Endothelial cell of umbilical vein (primary cell): ENCODE results near the gene OXLD1. TPM values are rescaled to one million over a fixed set of nuclear protein-coding genes. Genes with fewer than 3 reads are reported as not detected.

Experiments used
- BruUV-seq: library from RNA; stranded (reverse); fragments of 400-500 nt; replicated peaks from 2 replicates; lab custom pipeline; 2021; lab: Mats Ljungman, UMichigan
- CTCF ChIA-PET: fragments of 300-600, 350-600 bp; sonication (Branson Sonifier 250); formaldehyde crosslinking; loops from one replicate; lab custom pipeline; 2021; ENCODE audit warnings: antibody characterized with exemption, inconsistent platforms; lab: Charles Lee
- POLR2A ChIA-PET: fragments of 300-600, 350-600 bp; sonication (Branson Sonifier 250); formaldehyde crosslinking; loops from one replicate; lab custom pipeline; 2021; ENCODE audit warnings: antibody characterized with exemption, inconsistent platforms; lab: Charles Lee
- DNase-seq: peaks from one replicate; pipeline ENCODE4 v3.0.0-alpha.2; 2011; ENCODE audit warnings: low read depth, low spot score
- FAIRE-seq: peaks from 2 replicates; lab custom pipeline; 2011; peaks lifted over from hg19 to GRCh38; lab: Jason Lieb, UNC
- H2AFZ ChIP-seq: 2 replicates; pipeline ENCODE4 v1.6.0; 2012; ENCODE audit warnings: low read depth, low read length, control low read depth, inconsistent platforms
- H3K27ac ChIP-seq: 2 replicates; pipeline ENCODE4 v1.5.1; 2011; ENCODE audit warnings: low read depth, mild to moderate bottlenecking, control low read depth, low read length, moderate library complexity; ENCODE audit not compliant: insufficient read depth
- H3K27me3 ChIP-seq, 2 experiments: 2 replicates each; pipeline versions ENCODE4 v1.6.0 to v1.6.1; 2011; ENCODE audit warnings: low read length in 2 of 2, mixed read lengths in 1 of 2; ENCODE audit not compliant: control insufficient read depth in 2 of 2, insufficient read depth in 2 of 2
- H3K36me3 ChIP-seq, 2 experiments: 2 replicates in 1 of 2; 3 replicates in 1 of 2; pipeline ENCODE4 v1.5.1; 2011; ENCODE audit warnings: low read length in 2 of 2, mild to moderate bottlenecking in 1 of 2, moderate library complexity in 1 of 2; ENCODE audit not compliant: control insufficient read depth in 2 of 2, insufficient read depth in 2 of 2; ENCODE audit errors: extremely low read depth in 1 of 2
- H3K4me1 ChIP-seq: 3 replicates; pipeline ENCODE4 v1.5.1; 2011; ENCODE audit warnings: mild to moderate bottlenecking, low read length; ENCODE audit not compliant: control insufficient read depth, insufficient read depth; ENCODE audit errors: extremely low read depth
- H3K4me2 ChIP-seq: 2 replicates; pipeline ENCODE4 v1.6.1; 2011; ENCODE audit warnings: low read length, control low read depth, mixed read lengths; ENCODE audit not compliant: insufficient read depth
- H3K4me3 ChIP-seq, 3 experiments: fragments of 200-600 bp in 1 of 3; sonication (generic), shearing (Covaris generic) in 1 of 3; replicated peaks in 1 of 3; 2 replicates each; pipeline ENCODE4 v1.5.1; 2011 to 2016; ENCODE audit warnings: control low read depth in 3 of 3, low read length in 3 of 3, mild to moderate bottlenecking in 2 of 3, inconsistent platforms in 1 of 3, low read depth in 1 of 3, moderate library complexity in 1 of 3; ENCODE audit not compliant: insufficient read depth in 1 of 3
- H3K79me2 ChIP-seq: 2 replicates; pipeline ENCODE4 v1.6.0; 2012; ENCODE audit warnings: low read length, inconsistent platforms; ENCODE audit not compliant: control insufficient read depth, insufficient read depth
- H3K9ac ChIP-seq: replicated peaks from 2 replicates; pipeline ENCODE3; 2011; ENCODE audit warnings: low read length, control low read depth; ENCODE audit not compliant: insufficient read depth; ENCODE audit errors: extremely low read depth
- H3K9me1 ChIP-seq: replicated peaks from 3 replicates; pipeline ENCODE4 v1.6.0; 2011; ENCODE audit warnings: mild to moderate bottlenecking, low read length; ENCODE audit not compliant: control insufficient read depth, insufficient read depth; ENCODE audit errors: extremely low read depth
- H3K9me3 ChIP-seq: replicated peaks from 2 replicates; pipeline ENCODE4 v1.5.1; 2012; ENCODE audit warnings: low read length, inconsistent platforms; ENCODE audit not compliant: control insufficient read depth, insufficient read depth
- H4K20me1 ChIP-seq: replicated peaks from 2 replicates; pipeline ENCODE3; 2011; ENCODE audit warnings: mild to moderate bottlenecking, low read length; ENCODE audit not compliant: control insufficient read depth, insufficient read depth; ENCODE audit errors: extremely low read depth
- CTCF ChIP-seq, 2 donors: IDR thresholded peaks; 1 replicate in 1 of 2; 2 replicates in 1 of 2; pipeline ENCODE4 v1.5.1; 2011; ENCODE audit warnings: low read length in 2 of 2, mild to moderate bottlenecking in 2 of 2, moderate library complexity in 2 of 2, control low read depth in 1 of 2, inconsistent platforms in 1 of 2, low read depth in 1 of 2; ENCODE audit not compliant: insufficient read depth in 1 of 2; ENCODE audit errors: extremely low read depth in 1 of 2
- FOS ChIP-seq: IDR thresholded peaks from 2 replicates; pipeline ENCODE4 v1.6.1; 2011; ENCODE audit warnings: mild to moderate bottlenecking, low read length, moderate library complexity, borderline replicate concordance; ENCODE audit not compliant: insufficient read depth
- JUN ChIP-seq: IDR thresholded peaks from 2 replicates; pipeline ENCODE4 v1.6.1; 2011; ENCODE audit warnings: borderline replicate concordance, low read depth; ENCODE audit not compliant: insufficient read length, insufficient read depth
- MYC ChIP-seq: IDR thresholded peaks from one replicate; pipeline ENCODE4 v1.6.1; 2011; ENCODE audit warnings: mild to moderate bottlenecking, low read depth, low read length
- POLR2AphosphoS5 ChIP-seq: IDR thresholded peaks from 2 replicates; pipeline ENCODE4 v1.6.1; 2012; ENCODE audit warnings: low read depth, mild to moderate bottlenecking, control low read depth, low read length, moderate library complexity; ENCODE audit not compliant: insufficient read depth
- dilution Hi-C: fragments of 300-500 bp; cut with MboI; formaldehyde crosslinking; loops from one replicate; pipeline ENCODE4 v1.15.0; 2019; ENCODE audit warnings: low sequenced_read_pairs; ENCODE audit not compliant: extremely low pct_ligation_motif_present
- intact Hi-C: fragments of 100-400 bp; cut with micrococcal nuclease; formaldehyde crosslinking; loops from one replicate; pipeline ENCODE4 v1.10.0; 2022
- polyA plus RNA-seq, 4 experiments: library from polyadenylated mRNA; depleted of rRNA in 3 of 4; stranded (reverse) in 3 of 4; unstranded in 1 of 4; fragments of >200 nt; gene quantifications; 2 replicates each; pipeline versions ENCODE4 v1.2.1 to v1.2.3, GENCODE V29; 2011 to 2012; ENCODE audit warnings: missing spikeins in 1 of 4
- total RNA-seq: library from RNA; stranded (reverse); gene quantifications from 2 replicates; pipeline ENCODE4 v1.2.3, GENCODE V29; 2021
- TF ChIP-seq, protein P1 (sequence below): IDR thresholded peaks from 2 replicates; pipeline ENCODE4 v1.6.1; 2011; ENCODE audit not compliant: insufficient read depth, insufficient read length

Gene OXLD1
- total and polyA plus RNA-seq, 2 donors (not counting 3 experiments of a cell fraction or from before 2014, with no cell fraction given) = 20.1 to 35.2 TPM

- CTCF ChIA-PET = interaction anchor here (1.4 kb wide), 1 partner anchor 9 kb away, joined by 4 read pairs; no protein-coding TSS in a partner anchor
These were observed 15.5 kb downstream of the OXLD1 start for GRCh38 chr17:81650951-81651350.

More at GRCh38 chr17:81650951-81651350, 15.5 kb downstream of the OXLD1 start:
- no peaks in the 10 kb centered on the region for H3K9me1 ChIP-seq
- POLR2A ChIA-PET = no interaction called here
- no peaks in the 10 kb centered on the region for H3K4me1 ChIP-seq
- no peak overlapping the region for H3K9ac ChIP-seq
- H3K4me3 ChIP-seq = no peak overlapping the region
- FAIRE-seq = no peak
- intact Hi-C loops (no loop called here), dilution Hi-C loops (no loop called here)
- no peaks in the 10 kb centered on the region for H4K20me1 ChIP-seq
- no TSS peak for BruUV-seq
- no peak overlapping the region for H3K27ac ChIP-seq
- H3K4me2 ChIP-seq = no peak overlapping the region
- no peaks in the 10 kb centered on the region for H3K79me2 ChIP-seq
- no peaks in the 10 kb centered on the region for H3K36me3 ChIP-seq
- no peak for DNase-seq
- H3K9me3 ChIP-seq = no peaks in the 10 kb centered on the region
- no peak overlapping the region for H2AFZ ChIP-seq
- TF ChIP-seq CTCF (IDR thresholded peaks at IDR 0.05; ENCODE audit: extremely low read depth in 1 of 2, insufficient read depth in 1 of 2, low read depth in 1 of 2, low read length in 2 of 2) = no peak
- TF ChIP-seq JUN = no peak
- no peak for TF ChIP-seq FOS
- TF ChIP-seq, protein P1, sequence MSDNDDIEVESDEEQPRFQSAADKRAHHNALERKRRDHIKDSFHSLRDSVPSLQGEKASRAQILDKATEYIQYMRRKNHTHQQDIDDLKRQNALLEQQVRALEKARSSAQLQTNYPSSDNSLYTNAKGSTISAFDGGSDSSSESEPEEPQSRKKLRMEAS = no peak
- TF ChIP-seq POLR2AphosphoS5 = no peak
- no peak for TF ChIP-seq MYC
- H3K27me3 ChIP-seq = peaks cover 18 to 22% of the 10 kb centered on the region in 2 experiments
